GM13976 (cell line): ENCODE data around the gene INAFM2.

ENCODE experiments used
- DNase-seq: peaks from one replicate; pipeline ENCODE4 v3.0.0; 2012; ENCODE audit warnings: low spot score
- in situ Hi-C: fragments of 300-500 bp; cut with MboI; formaldehyde crosslinking; loops from one replicate; pipeline ENCODE4 v1.12.0; 2022; ENCODE audit warnings: low sequenced_read_pairs, mixed read lengths, inconsistent platforms; ENCODE audit not compliant: unreplicated experiment
- TF ChIP-seq, protein P1 (sequence below): IDR thresholded peaks from 2 replicates; pipeline ENCODE4 v1.5.1; 2012; ENCODE audit warnings: borderline replicate concordance, mild to moderate bottlenecking; ENCODE audit not compliant: insufficient read depth; ENCODE audit errors: extremely low read depth, missing control alignments, control extremely low read depth

Gene INAFM2

DNA sequence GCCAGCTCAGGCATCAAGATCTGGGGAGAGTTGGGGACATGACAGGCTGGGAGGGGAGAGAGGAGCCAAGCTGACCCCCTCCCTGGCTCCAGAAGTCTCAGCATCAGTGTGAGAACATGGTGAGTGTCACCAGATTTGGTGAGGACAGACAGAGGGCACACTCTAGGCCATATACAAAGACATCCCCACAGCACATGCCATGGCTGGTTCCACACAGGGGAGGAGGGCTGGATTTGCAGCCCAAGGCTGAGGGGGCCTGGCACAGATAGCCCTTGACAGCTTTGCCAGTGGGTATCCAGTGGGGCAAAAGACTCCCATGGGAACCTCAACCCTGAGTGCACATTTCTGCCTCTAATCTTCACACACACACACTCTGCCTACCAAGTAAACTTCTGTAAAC lies 30.5 kb upstream of the INAFM2 start:
- DNase-seq = no peak
- in situ Hi-C loops = no loop called here
- TF ChIP-seq, protein P1, sequence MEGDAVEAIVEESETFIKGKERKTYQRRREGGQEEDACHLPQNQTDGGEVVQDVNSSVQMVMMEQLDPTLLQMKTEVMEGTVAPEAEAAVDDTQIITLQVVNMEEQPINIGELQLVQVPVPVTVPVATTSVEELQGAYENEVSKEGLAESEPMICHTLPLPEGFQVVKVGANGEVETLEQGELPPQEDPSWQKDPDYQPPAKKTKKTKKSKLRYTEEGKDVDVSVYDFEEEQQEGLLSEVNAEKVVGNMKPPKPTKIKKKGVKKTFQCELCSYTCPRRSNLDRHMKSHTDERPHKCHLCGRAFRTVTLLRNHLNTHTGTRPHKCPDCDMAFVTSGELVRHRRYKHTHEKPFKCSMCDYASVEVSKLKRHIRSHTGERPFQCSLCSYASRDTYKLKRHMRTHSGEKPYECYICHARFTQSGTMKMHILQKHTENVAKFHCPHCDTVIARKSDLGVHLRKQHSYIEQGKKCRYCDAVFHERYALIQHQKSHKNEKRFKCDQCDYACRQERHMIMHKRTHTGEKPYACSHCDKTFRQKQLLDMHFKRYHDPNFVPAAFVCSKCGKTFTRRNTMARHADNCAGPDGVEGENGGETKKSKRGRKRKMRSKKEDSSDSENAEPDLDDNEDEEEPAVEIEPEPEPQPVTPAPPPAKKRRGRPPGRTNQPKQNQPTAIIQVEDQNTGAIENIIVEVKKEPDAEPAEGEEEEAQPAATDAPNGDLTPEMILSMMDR = no peak

DNA sequence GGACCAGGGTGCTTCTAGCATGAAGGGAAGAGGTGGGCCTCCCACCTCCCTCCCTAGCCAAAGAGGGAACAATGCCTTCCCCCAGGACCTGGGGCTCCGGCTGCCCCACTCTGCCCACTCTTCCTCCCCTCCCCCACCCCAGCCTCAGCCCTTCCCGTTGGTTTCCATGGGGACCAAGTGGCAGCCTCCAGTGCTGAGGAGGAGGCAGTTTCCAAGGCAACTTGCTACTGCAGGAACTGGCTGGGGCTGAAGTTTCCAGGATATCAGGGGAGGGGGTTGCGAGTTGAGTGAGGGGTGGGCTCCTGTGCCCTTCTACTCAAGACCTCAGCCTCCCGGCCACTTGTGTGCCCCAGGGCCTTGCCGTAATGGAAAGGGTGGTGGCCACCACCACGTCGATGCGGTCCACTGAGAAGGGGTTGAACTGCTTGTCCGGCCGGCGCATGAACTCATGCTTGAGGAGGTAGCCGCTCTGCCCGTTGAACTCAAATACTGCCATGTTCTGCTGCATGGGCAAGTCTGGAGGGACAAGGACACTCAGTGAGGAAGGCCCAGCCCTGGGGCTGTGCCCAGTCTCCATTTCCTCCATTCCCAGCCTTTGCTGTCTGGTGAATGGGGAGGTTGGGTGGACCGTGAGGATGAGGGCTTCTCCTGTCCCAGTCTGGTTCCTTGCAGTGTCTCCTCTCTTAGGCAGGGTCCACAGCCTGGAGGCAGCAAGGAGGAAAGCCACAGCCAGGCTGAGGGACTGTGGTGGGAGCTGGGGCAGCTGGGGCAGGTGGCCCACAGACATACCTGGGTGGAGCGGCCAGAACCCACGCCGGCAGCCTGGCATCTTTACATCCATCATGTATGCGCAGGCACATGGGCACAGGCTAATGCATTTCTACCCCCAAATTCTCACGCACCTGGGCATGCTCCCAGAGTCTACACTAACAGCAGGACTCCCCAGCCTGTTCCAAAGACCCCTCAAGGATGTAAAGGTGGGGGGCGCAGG lies 29.3 kb upstream of the INAFM2 start:
- no peak for DNase-seq
- in situ Hi-C loops = no loop called here
- TF ChIP-seq, protein P1 = no peak

DNA sequence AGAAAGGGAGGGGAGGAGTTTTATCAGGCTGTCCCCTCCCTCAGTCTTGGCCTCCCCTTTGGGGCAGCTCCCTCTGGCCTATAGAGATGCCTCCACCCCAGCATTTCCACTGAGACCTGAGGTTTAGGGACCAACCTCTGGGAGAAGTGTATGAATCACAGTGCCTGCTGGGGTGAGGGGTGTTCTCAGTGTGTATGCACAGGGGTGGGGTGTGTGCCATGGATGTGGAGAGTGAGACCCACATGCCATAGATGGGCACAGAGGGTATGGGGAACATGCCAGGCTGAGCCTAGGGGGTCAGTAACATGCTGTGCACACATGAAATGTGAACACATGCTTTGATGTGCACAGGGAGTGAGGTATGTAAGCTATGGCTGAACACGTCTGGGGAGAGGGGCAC lies 28.2 kb upstream of the INAFM2 start:
- in situ Hi-C loops = no loop called here
- TF ChIP-seq, protein P1 = no peak
- DNase-seq = no peak

DNA sequence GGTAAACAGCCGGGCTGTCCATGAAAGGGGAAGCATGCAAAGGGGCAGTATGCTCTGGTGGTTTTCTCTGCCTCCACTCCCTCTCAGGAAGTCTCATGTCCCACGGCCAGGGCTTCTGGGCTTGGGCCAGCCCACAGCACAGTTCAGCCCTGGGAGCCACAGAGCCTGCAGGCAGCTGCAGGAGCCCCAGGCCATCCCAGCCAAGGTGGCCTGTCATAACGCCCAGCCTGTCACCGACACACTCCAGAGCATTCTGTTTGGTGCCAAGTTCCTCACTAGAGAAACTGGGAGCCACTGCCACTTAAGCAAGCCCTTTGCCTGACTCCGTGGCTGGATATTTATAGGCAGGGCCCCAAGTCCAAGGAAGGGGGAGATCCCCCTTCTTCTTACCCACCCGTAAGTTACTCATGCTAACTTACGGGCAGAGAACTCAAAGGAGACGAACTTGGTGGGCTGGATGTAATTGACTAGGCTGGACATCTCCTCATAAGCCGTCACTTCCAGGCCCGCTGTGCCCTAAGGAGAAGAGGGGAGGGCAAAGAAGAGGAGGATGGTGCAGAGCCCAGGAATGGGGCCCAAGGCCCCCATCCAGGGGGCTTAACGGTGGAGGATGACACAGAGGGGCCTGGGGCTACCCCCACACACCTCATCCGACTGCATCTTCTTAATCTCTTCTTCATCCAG lies 27.5 kb upstream of the INAFM2 start:
- TF ChIP-seq, protein P1 = no peak
- DNase-seq = no peak
- in situ Hi-C loops = no loop called here

DNA sequence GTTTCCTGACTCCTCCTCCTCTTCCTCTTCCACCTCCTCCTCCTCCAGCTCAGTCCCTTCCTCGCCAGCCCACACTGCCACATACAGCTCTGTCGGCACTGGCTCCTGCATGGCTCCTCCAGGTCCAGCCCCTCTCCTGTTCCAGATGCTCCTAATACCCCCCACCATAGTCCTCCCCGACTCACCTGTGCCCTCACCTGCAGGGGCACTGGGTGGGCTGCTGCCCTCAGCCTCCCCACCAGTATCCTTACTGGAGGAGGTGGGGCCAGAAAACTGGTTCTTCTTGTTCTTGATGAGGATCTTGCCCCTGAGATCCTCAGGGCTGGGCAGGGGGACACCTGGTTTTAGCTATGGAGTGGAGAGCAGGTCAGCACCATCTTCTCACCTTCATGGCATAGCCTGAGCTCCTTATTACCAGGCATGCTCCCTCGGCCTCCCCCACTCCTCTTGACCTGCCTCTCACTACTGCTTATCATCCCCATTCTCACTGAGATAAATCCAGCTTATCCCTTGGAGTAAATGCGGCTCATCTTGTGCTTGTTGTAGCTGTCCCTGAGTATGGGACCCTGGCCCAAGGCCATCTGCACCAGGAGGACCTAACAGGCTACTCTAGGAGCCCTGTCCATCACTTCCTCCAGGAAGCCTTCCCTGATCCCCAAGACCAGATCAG lies 26.8 kb upstream of the INAFM2 start:
- TF ChIP-seq, protein P1 = no peak
- in situ Hi-C loops = no loop called here
- no peak for DNase-seq

DNA sequence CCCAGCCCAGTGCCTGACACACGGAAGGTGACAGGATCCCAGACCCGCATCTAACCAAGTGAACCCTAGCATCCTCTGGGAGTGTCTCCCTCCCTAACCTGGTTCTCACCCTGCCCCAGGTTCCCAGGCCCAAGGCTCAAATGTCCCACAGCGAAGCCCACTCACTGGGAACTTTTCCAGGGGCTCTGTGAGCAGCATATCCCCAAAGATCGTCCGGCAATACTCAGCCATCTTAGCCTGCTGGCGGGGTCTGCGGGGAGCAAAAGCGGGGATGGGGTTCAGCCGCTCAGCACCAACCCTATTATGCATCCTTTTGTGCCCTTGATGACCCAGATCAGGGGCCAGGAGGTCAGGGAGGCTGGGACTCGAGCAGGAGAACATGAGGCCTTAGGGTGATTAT lies 26.1 kb upstream of the INAFM2 start:
- DNase-seq = no peak
- TF ChIP-seq, protein P1 = no peak
- in situ Hi-C loops = no loop called here
